ENCODE data around the gene TMEM44.

The TMEM44 gene

GRCh38 chr3:194617143-194617671, 16.0 kb downstream of the TMEM44 start:
- no peak for DNase-seq (ENCODE audit: low read depth)
- H3K4me3 ChIP-seq (ENCODE audit: control insufficient read depth, low read depth, low read length), result no peak overlapping the region
- TF ChIP-seq CTCF (IDR thresholded peaks at IDR 0.05; ENCODE audit: control insufficient read depth, insufficient read depth, low read depth, low read length, missing control alignments), result no peak

- no peak for TF ChIP-seq CTCF (IDR thresholded peaks at IDR 0.05; ENCODE audit: control insufficient read depth, insufficient read depth, low read depth, low read length, missing control alignments)
- H3K4me3 ChIP-seq (ENCODE audit: control insufficient read depth, low read depth, low read length), result no peak overlapping the region
- DNase-seq (ENCODE audit: low read depth), result no peak
Observed at GRCh38 chr3:194615226-194615625, 18.0 kb downstream of the TMEM44 start.

- H3K4me3 ChIP-seq (ENCODE audit: control insufficient read depth, low read depth, low read length), result no peak overlapping the region
- DNase-seq (ENCODE audit: low read depth), result no peak
- no peak for TF ChIP-seq CTCF (IDR thresholded peaks at IDR 0.05; ENCODE audit: control insufficient read depth, insufficient read depth, low read depth, low read length, missing control alignments)
Observed at GRCh38 chr3:194612221-194612620, 21.0 kb downstream of the TMEM44 start.

GRCh38 chr3:194610689-194611088, 22.5 kb downstream of the TMEM44 start:
- no peak for DNase-seq (ENCODE audit: low read depth)
- TF ChIP-seq CTCF (IDR thresholded peaks at IDR 0.05; ENCODE audit: control insufficient read depth, insufficient read depth, low read depth, low read length, missing control alignments), result no peak
- H3K4me3 ChIP-seq (ENCODE audit: control insufficient read depth, low read depth, low read length), result no peak overlapping the region

- no peak overlapping the region for H3K4me3 ChIP-seq (ENCODE audit: control insufficient read depth, low read depth, low read length)
- no peak for DNase-seq (ENCODE audit: low read depth)
- no peak for TF ChIP-seq CTCF (IDR thresholded peaks at IDR 0.05; ENCODE audit: control insufficient read depth, insufficient read depth, low read depth, low read length, missing control alignments)
Observed at GRCh38 chr3:194609601-194610000, 23.6 kb downstream of the TMEM44 start.

- no peak for DNase-seq (ENCODE audit: low read depth)
- no peak for TF ChIP-seq CTCF (IDR thresholded peaks at IDR 0.05; ENCODE audit: control insufficient read depth, insufficient read depth, low read depth, low read length, missing control alignments)
- H3K4me3 ChIP-seq (ENCODE audit: control insufficient read depth, low read depth, low read length), result no peak overlapping the region
Observed at GRCh38 chr3:194608981-194609380, 24.2 kb downstream of the TMEM44 start.
